GM18502 (cell line): ENCODE data around the gene C3orf38.
A peak's percentile ranks its signal among the peaks of the same experiment; 100 is the strongest.
"Not testable (repeated sequence)": the region's sequence is repeated elsewhere in the genome, so short reads cannot be mapped to it uniquely, and the experiment has no call there.

Source experiments
- ATAC-seq: cut with Tn5 transposase; IDR thresholded peaks from one replicate; pipeline ENCODE4 v1.9.1; 2021; ENCODE audit warnings: mild to moderate bottlenecking; ENCODE audit not compliant: unreplicated experiment, poor library complexity

Gene C3orf38

DNA sequence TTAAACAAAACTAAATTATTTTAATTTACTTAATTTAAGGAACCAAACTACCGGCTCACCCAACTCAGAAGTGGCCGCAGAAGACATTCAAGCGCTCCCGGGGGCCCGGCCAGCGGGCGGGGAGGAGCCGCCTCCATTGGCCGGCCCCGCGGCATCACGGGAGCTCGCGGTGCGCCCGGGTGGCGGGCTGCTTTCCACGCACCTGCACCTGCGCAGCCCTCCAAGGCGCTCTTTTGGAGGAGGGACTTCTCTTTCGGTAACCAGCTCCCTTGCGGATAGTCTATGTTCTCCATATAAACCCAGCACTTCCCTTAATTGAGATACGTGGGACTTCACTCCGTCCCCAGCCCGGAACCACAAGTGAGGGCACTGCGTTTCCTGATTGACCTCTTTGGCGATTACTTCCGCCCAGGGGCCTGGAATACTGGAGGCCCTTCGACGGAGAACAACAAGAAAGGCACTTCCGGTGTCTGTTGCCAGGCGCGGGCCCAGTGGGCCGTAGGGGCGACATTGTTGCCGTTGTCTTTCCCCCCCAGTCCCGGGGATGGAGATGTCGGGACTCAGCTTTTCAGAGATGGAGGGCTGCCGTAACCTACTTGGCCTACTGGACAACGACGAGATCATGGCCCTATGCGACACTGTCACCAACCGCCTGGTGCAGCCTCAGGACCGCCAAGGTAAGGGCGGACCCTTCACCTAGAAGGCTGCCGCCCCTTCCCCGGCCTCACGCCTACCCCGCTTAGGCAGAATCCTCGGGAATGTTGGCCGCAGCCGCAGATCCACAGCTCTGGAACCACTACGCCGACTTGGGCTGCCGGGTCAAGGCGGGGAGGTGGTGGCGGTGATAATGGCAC lies at the start of gene C3orf38:
Gene C3orf38 (plus strand): TSS at position 451 of the 854 bp plus-strand sequence. CDS start 94 bp downstream, at position 545.
- ATAC-seq = peak; percentile 80

DNA sequence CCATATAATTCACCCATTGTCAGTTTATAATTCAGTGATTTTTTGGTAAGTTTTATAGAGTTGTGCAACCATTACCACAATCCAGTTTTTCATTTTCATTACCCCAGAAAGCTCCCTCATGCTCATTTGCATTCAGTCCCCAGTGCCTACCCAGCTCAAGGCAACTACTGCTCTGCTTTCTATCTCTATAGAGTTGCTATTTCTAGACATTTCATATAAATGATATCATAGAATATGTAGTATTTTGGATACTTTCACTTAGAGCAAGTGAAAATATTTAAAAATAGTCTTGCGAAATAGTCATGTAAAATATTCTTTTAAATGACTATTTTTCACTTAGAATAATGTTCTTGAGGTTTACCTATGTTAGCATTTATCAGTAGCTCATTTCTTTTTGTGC lies 48.6 kb upstream of the C3orf38 start:
- ATAC-seq = peak; percentile 92

DNA sequence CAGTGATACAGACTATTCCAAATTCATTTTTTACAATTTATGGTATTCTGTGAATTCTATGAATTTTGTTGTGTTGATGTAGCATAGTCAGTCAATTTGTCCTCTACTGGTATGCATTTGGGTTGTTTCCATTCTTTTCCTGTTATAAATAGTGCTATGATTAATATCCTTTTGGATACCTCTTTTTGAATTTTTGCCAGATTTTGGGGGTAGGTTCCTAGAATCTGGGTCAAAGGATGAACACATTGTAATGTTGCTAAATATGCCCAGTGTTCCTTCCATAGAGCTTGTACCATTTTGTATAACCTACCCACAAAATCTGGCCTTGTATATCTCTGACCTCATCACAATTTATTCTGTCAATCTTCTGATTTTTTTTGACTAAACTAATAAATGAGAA lies 44.4 kb upstream of the C3orf38 start:
- no peak for ATAC-seq

DNA sequence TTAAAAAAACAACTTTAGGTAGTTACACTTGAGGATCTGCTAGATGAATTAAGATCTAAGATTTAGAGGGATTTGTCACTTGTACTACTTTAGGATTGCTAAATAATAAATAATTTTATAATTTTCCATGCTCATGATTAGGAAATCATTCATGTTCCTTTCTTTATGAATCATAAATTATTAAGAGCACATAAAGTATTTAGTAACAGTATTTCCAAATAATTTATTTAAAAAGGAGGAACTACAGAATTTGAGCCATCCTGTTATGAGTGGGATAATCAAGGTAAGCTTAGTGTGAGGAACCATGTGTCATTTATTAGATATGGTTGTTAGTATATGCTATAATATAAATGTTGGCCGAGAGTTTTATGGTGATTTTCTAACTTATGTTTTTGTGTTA lies 37.5 kb upstream of the C3orf38 start:
- ATAC-seq = no peak

DNA sequence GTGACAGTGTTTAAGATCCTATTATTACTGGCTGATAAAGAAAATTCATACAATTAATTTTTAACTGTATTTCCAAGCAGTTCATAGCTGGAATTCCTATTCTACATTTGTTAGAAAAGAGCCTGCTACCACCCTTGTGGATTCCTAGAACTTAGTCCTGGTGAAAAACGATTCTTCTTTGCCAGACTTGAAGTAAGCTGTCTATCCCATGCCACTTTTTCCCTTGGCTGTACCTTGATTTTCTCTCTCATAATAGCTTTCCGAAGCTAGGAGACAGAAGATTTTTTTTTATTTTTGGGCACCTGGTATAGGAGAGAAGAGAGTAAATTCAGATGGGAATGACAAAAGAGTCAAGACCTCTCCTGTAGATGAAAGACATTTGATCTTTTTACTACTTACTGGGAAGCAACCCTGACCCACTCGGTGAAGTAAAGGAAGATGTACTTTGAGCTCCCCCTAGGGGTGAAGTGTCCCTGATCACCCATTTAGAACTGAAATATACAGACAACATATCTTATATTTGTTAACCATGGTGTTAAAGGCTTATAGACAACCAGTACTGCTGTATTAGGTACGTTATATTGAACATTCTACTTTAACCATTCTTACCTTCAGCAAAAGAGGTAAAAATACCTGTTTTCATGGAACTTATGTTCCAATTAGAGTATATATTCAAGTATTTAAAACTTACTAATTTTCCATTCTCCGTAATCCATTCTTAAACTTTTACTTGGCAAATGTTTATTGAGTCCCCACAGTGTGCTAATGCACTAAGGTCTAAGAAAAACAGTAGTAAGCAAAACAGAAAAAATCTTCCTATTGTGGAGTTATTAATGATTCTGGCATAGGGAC lies 36.2 kb upstream of the C3orf38 start:
- peak; percentile 95 for ATAC-seq

DNA sequence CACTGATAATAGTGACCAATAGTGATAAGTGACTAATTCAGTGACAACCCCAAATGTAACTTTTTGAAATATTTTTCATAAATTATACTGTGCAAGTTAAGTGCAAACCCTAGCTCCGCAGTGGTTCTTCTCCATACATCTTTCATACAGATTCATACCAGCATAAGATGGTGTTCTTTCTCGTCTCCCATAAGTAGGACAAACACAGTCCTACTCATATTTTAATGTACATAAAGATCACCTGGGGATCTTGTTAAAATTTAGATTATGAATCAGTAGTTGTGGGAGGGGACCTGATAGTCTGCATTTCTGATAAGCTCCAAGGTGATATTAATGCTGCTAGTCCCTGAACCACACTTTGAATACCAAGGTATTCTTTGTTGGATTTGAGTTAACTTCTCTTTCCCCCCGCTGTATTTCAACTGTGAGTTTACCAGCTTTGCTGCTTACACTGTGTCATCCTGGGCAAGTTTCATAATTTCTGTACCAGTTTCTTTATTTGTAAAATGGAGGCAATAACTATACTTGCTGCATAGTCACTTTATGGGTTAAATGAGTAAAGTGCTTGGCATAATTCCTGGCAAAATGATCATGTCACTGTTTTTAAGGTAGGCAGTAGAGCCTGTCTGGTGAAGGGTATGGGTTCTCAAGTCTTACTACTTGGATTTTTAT lies 34.7 kb upstream of the C3orf38 start:
- no peak for ATAC-seq

DNA sequence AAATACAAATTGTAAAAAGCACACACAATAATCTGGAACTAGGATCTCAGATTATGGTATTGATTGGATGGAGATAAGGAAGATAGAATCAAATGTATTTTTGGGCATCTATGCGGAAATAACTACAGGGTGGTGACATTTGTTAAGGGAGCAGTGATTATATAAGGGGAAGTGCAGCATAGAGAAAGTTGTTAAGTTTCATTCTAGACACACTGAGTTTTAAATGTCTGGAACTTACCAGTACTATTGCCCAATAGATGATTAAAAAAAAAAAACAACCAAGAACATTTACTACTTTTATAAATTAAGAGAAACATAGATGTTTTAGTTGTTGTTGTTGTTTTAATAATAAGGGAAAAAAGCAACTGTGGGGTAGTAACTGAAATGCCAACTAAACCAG lies 32.1 kb upstream of the C3orf38 start:
- no peak for ATAC-seq

DNA sequence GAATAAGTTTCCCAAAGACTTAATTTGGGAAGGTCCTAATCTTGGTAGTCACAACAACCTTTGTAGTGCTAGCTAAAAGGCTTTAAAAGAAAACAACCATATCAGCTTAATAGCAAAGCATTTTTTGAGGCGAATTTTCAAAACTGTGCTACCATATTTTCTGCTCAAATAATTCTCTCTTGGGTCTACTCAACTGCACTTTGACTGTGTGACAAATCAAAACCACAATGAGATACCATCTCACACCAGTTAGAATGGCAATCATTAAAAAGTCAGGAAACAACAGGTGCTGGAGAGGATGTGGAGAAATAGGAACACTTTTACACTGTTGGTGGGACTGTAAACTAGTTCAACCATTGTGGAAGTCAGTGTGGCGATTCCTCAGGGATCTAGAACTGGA lies 31.2 kb upstream of the C3orf38 start:
- ATAC-seq = not testable (repeated sequence)

DNA sequence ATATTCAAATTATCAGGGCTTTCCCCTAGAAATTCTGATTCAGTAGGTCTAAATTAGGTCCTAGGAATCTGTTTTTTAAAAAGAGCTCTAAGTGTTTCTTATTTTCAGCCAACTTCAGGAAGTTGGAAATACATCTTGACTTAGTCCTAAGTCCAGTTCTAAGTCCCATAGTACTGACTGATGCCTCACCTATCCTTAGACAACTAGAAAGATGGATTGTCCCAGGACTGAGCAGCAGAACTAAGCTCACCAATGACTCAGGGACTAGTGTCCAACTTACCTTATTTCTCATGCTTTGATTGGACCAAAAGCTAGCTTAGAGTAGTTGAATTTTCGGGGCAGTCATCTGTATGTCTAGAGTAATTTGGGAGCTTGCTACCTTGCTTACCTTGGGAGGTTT lies 26.2 kb upstream of the C3orf38 start:
- ATAC-seq = no peak

DNA sequence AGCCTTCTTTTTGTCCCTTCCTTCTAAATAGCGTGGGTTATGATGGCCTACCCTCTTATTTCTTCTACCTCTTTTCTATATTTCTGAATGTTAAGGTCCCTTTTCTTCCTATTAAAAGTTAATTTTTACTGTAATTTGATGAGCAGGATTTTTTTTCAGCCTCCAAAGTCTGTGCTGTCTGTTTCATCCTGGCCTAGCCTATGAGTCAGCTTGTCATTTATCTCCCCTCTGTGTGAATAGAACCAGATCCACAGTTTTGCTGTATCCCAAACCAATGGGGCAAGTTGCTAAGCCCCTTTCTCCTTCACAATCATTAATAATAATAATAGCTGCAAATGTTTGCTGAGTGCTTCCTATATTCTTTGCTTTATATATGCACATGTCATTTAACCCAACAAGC lies 18.1 kb upstream of the C3orf38 start:
- no peak for ATAC-seq

DNA sequence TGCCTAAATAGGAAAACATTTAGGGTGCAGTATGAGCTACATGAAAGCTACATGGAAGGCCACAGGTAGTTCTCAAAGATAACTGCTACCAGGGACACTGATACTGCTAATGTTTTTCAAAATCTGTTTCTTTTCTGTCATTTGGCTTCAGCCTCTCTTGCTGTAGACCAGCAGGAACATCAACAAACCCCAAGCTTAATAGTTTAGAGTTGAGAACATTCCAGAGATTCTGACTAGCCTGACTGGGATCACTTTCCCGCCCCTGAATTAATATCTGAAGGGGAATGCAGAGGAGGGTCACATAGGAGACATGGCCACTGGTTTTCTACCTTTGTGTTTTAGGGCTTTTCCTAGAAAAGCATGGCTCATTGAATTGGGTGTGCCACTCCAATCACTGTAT lies 16.9 kb upstream of the C3orf38 start:
- no peak for ATAC-seq

DNA sequence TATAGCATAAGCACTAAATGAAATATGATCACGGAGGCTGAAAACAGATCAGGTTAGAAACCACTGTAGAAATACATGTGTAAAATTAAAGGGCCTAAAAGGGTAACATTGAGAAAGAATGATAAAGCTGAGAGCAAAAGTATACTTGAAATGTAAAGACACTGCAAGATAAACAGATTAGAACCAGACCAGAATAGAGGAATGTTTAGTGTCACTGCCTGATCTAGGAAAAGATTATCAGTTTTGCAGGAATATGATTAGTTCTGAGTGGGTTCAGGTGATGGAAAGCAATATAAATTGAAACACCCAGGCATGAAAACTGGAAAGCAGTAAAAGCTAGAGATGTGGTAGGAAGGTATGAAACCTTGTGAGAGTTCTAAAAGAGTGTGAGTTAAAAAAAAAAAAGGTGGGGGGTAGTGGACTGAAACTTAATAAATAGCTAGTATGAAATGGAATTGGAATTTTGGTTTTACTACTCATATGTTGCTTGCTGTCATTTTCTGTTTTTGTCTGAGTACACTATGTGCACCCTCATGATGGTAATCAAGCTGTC lies 16.0 kb upstream of the C3orf38 start:
- ATAC-seq = no peak

DNA sequence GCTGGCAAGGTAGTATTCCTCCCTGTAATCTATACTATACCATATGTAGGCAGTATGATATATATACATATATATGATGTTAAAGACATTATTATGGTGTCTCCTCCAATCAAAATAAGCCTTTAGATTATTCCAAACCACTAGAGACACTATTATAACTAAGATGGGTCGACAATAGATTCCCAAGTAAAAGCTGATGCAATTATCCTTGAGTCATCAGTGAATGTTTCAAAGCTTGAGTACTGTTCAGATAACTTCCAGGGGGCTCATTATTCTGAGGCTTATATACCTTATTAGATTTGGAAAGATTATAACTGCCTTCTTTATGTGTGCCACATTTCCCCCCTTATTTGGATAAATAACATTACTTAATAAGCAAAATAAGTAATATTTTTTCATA lies 11.9 kb upstream of the C3orf38 start:
- no peak for ATAC-seq

DNA sequence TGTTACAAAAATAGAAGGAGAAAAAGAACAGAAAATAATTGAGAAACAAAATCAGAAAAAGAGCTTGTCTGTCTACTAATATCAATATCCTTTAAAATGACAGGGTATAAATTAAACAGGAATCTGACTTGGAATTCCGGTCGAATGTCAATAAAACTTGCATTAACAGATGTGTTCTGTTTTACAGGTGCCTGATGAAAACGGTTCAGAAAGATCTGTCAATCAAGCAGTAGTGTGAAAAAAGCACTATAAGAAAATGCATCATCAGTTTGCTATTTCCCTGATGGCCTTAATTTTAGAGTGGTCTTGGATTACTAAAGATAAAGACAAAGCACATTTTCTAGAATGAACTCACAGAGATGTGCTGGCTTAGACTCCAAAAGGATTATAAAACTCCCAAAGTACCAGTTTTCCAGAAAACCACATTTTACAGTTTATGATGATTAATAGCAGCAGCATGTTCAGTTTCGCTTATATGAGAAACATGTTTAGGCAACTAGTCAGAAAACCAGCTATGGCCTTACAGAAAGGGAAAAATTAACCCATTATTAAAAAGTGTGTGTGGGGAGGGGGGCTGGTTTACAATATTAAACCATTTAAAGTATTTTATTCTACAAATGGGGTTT lies 8.2 kb upstream of the C3orf38 start:
- ATAC-seq = peak; percentile 39

DNA sequence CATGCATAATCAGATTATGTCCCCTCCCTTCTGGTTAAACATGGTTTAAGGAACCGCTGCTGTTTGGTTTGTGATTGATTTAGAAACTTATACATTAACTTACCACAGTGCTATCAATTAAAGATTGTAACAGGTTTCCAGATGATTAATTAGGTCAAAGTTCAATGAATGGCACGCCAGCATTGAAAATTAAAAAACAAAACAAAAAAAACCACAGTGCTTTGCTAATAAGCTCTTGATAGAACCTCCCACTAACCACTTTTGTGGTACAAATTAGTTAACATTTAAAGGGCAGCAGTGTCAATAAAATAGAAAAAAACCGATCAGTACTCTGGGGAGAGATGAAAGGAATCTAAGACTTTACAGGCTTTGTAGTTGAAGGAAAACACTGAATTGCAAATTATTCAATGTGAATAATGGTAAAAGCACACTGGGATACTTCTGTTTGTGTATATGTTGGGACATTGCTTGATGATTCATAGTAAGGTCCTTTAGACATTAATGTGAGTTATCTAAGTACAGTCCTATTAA lies 7.6 kb upstream of the C3orf38 start:
- peak; percentile 54 for ATAC-seq

DNA sequence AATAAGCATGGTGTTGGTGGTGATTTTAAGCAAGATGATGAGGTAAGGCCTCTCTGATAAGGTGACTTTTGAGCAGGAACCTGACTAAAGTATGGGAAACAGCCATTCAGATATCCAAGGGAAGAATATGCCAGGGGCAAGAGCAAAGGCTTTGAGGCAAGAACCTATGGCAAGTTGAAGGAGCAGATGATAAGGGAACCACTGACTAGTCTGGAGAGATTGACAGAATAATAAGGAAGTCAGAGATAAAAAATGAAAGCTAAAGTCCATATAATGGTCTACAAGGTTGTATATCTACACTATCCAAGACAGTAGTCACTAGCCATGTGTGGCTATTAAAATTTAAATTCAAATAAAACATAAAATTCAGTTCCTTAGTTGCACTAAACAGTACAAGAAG lies 2.5 kb upstream of the C3orf38 start:
- no peak for ATAC-seq

DNA sequence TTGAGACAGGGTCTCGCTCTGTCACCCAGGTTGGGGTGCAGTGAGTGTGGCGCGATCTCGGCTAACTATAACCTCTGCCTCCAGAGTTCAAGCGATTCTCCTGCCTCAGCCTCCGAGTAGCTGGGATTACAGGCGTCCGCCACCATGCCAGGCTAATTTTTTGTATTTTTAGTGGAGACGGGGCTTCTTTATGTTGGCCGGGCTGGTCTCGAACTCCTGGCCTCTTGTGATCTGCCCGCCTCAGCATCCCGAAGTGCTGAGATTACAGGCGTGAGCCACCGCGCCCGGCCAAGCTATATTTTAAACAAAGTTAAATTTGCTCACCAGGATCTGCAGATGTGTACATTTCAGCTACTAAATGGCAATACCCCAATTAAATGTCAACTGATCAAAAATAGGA lies 1.1 kb upstream of the C3orf38 start:
- ATAC-seq = no peak

DNA sequence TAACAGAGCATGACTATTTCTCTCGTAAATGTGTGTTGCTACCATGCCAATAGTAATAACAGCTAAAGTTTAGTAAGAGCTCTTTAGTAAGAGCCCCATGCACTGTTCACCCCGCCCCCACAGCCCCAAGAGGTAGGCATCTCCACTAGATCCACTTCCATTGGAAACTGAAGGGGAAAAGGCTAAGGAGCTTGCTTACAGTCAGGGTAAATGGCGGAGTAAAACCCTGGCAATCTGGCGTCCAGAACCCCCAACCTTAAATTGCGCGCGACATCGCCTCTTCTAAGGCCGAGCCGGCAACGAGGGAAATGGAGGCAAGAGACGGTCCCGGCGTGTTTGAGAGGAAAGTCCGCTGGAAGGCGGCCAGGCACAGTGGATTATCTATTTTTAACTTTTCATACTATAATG lies 654 bp upstream of the C3orf38 start:
- ATAC-seq = peak; percentile 23

DNA sequence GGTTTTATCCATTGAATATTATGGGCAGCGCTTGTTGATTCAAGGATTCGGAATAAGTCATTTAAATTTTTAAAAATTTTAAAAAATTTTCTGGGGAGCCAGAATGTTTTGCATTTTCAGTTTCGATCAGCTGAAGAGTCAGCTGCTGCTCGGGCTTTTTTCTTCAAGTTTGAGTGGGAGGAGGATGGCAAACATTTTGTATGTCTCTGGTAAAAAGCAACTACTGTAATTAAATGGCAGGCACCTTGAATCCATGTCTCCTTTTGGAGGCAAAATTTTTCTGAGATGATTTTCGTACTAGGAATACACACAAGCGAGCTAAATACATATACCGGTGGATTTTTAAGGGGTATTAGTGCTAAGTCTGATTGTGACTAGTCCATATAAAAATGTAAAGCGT lies 612 bp downstream of the C3orf38 start:
- ATAC-seq = peak; percentile 29

DNA sequence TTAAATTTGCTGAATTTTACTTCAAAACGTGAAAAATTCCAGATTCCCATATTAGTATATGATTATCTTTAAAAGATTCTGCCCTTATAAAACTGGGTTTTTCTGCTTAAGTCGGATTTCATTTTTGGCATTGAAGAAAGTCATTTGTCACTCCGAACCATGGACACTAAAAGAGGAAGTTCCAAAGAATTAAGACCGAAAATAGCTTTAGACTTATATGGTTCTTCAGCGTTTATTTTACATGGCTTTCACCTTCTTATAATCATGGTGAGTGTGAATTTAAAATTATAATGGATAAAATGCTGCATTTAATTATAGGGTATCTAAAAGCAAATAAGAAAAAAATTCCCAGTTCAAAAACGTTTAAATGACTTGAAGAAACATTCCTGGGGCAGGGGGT lies 1.0 kb downstream of the C3orf38 start:
- ATAC-seq = no peak
